GM19043 (cell line): ENCODE data around the gene SMC5.

Experiments
- ATAC-seq: cut with Tn5 transposase; IDR thresholded peaks from one replicate; pipeline ENCODE4 v1.9.1; 2021; ENCODE audit warnings: low read depth; ENCODE audit not compliant: unreplicated experiment

SMC5 gene

GRCh38 chr9:70403166-70403565 lies 144.4 kb downstream of the SMC5 start:
- ATAC-seq = no peak

GRCh38 chr9:70403618-70404025 lies 144.8 kb downstream of the SMC5 start:
- ATAC-seq = no peak

GRCh38 chr9:70404261-70404660 lies 145.5 kb downstream of the SMC5 start:
- no peak for ATAC-seq
